Heart right ventricle (tissue), 16 donors: ENCODE measurements around the gene PRND. TPM values are rescaled to one million over a fixed set of nuclear protein-coding genes. Genes with fewer than 3 reads are reported as not detected.

ENCODE experiments used
- ATAC-seq, 8 donors: fragments of 200-7000 bp; cut with Tn5 transposase; one replicate each; pipeline ENCODE4 v1.9.1; 2020; ENCODE audit warnings: mild to moderate bottlenecking in 8 of 8, moderate library complexity in 8 of 8, moderate number of reproducible peaks in 1 of 8
- DNase-seq, 2 donors: peaks; one replicate each; pipeline ENCODE4 v3.0.0-alpha.2; 2020
- H3K27ac ChIP-seq, 10 donors: fragments of 200-600 bp; sonication (generic) in 2 of 10; one replicate each; pipeline versions ENCODE4 v1.5.0 to v1.8.0; 2020 to 2022; ENCODE audit warnings: mild to moderate bottlenecking in 3 of 10
- H3K27me3 ChIP-seq, 7 donors: fragments of 200-600 bp; one replicate each; pipeline ENCODE4 v1.8.0; 2021 to 2022; ENCODE audit warnings: mild to moderate bottlenecking in 2 of 7
- H3K36me3 ChIP-seq, 9 donors: fragments of 200-600 bp; sonication (generic) in 1 of 9; one replicate each; pipeline versions ENCODE4 v1.5.0 to v1.8.0; 2020 to 2022; ENCODE audit warnings: mild to moderate bottlenecking in 2 of 9
- H3K4me1 ChIP-seq, 9 donors: fragments of 200-600 bp; sonication (generic) in 1 of 9; one replicate each; pipeline versions ENCODE4 v1.5.0 to v1.8.0; 2020 to 2022; ENCODE audit warnings: mild to moderate bottlenecking in 4 of 9
- H3K4me3 ChIP-seq, 10 donors: fragments of 200-600 bp; sonication (generic) in 2 of 10; one replicate each; pipeline versions ENCODE4 v1.5.0 to v1.8.0; 2020 to 2022; ENCODE audit warnings: mild to moderate bottlenecking in 7 of 10, moderate library complexity in 2 of 10
- H3K9me3 ChIP-seq, 11 donors: fragments of 200-600 bp in 10 of 11; sonication (generic) in 2 of 11; one replicate each; pipeline versions ENCODE4 v1.5.0 to v1.8.0; 2013 to 2022; ENCODE audit warnings: mild to moderate bottlenecking in 2 of 11, control low read depth in 1 of 11, moderate library complexity in 1 of 11
- WGBS, 2 donors: extraction: QIAGEN DNeasy Blood & Tissue Kit; methylation state at CpG; one replicate each; pipeline ENCODE4 v1.1.7; 2013; ENCODE audit warnings: inconsistent platforms in 1 of 2; 5-methylcytosine and 5-hydroxymethylcytosine counted together
- intact Hi-C, 10 donors: fragments of 100-400 bp; cut with DNase I; formaldehyde crosslinking; loops; one replicate each; pipeline versions ENCODE4 v1.11.1 to v1.14.2; 2022
- polyA plus RNA-seq, 2 donors: library from polyadenylated mRNA; stranded (reverse); fragments of 200-250 nt; gene quantifications; one replicate each; pipeline ENCODE4 v1.2.3, GENCODE V29; 2013
- total RNA-seq, 10 donors: library from RNA; stranded (reverse); fragmentation: NEBNext Ultra II Directional in 3 of 10; extraction: Animal tissue kit (Norgen Biotek cat#: 25700) in 3 of 10; gene quantifications; one replicate each; pipeline versions ENCODE4 v1.2.1 to v1.2.4, GENCODE V29; 2021 to 2023
- TF ChIP-seq, protein P1 (sequence below), 9 donors: fragments of 200-600 bp; sonication (generic) in 2 of 9; IDR thresholded peaks; one replicate each; pipeline versions ENCODE4 v1.5.0 to v1.8.0; 2021 to 2022; ENCODE audit warnings: antibody characterized with exemption in 9 of 9, mild to moderate bottlenecking in 5 of 9, moderate library complexity in 1 of 9
- donor health status: Arrhythmogenic right ventricular cardiomyopathy.
- donor health status: ischemic (EF 13 %, LVEDD 7.1; RV severe dilation, severe dysfunction).
- donor health status: healthy with polysubstance abuse.
- donor health status: DM: no; HTN: yes; CAD: no.
- donor health status: DM: no; HTN: no; CAD: no.
- donor health status: ischemic (EF 25% LVEDD 6.9; RV normal size, moderate dysfunction).
- donor health status: ischemic (EF 25% LVEDD 5.7; RV mildly dilated, moderate dysfunction).
- donor health status: healthy.
- donor health status: DM: yes; HTN: yes; CAD: no.
- donor health status: Ischemic cardiomyopathy.
- donor health status: ischemic (EF 35%, LVEDD 5.7; RV mildly dilated, moderate dysfunction).
- donor health status: nonischemic (EF 11% LVEDD 7.7; RV severe dilation, severe dysfunction).
- donor health status: DM: yes; HTN: yes; CAD: no.
- donor health status: PGD.
- donor health status: ischemic (EF 29% LVEDD 5.4; RV normal size, mild dysfunction).
- donor health status: nonischemic (EF 23%, LVEDD 6.1; RV moderate dilation, normal function).

The PRND gene
- total and polyA plus RNA-seq, 12 donors: 0.06 to 0.17 (median 0.10) TPM; not detected in 8

DNA sequence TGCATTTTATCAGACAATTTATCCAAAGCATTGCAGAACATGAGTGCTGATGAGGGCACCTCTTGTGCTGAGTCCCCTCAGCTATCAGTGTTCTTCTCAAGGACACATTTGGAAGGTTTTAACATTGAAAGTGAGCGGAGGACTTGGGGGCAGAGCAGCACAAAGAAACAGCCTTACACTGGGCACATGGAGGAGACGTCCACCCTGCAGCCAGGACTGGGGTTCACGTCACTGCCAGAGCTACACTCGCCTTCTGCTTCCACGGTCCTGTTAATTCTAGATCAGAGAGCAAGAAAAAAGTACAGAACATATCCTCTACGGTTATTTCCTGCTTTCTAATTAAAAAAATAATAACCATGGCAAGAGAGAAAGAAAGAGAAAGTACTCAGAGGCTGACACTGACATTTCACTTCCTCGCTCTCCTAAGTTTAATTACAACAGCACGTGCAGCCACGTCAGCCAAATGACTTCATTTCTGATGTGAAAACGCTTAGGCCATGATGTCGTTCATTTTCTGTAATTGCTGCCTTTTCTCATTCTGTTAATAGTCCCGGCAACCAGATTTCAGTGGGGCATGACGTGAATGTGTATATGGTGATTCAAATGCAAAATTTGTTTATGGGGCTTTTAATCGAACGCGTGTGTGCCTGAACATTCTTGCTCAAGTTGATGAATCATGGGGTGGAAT, 5.1 kb downstream of the PRND start:
- Histone ChIP-seq H3K27ac (peak overlapping the region in 4 of 10 donors; percentile 17 to 82 (median 22)), H3K36me3 (no peaks in the 10 kb centered on the region), H3K4me3 (peak overlapping the region in 6 of 10 donors; percentile 15 to 37 (median 22)), H3K4me1 (peaks cover 0 to 24% (median 18%) of the 10 kb centered on the region in 9 donors), H3K9me3 (no peaks in the 10 kb centered on the region), H3K27me3 (no peaks in the 10 kb centered on the region)
- WGBS, 2 donors: 27 to 42% methylated on average over 16 of the region's 16 CpGs
- intact Hi-C loops: loop anchor here in 1 of 10 donors (10.0 kb wide), 1 partner anchor 622 kb away; no protein-coding TSS in a partner anchor
- TF ChIP-seq, protein P1, sequence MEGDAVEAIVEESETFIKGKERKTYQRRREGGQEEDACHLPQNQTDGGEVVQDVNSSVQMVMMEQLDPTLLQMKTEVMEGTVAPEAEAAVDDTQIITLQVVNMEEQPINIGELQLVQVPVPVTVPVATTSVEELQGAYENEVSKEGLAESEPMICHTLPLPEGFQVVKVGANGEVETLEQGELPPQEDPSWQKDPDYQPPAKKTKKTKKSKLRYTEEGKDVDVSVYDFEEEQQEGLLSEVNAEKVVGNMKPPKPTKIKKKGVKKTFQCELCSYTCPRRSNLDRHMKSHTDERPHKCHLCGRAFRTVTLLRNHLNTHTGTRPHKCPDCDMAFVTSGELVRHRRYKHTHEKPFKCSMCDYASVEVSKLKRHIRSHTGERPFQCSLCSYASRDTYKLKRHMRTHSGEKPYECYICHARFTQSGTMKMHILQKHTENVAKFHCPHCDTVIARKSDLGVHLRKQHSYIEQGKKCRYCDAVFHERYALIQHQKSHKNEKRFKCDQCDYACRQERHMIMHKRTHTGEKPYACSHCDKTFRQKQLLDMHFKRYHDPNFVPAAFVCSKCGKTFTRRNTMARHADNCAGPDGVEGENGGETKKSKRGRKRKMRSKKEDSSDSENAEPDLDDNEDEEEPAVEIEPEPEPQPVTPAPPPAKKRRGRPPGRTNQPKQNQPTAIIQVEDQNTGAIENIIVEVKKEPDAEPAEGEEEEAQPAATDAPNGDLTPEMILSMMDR (IDR thresholded peaks at IDR 0.05): no peak
- ATAC-seq (peak in 5 of 8 donors; percentile 21 to 52 (median 43)), DNase-seq (no peak)

DNA sequence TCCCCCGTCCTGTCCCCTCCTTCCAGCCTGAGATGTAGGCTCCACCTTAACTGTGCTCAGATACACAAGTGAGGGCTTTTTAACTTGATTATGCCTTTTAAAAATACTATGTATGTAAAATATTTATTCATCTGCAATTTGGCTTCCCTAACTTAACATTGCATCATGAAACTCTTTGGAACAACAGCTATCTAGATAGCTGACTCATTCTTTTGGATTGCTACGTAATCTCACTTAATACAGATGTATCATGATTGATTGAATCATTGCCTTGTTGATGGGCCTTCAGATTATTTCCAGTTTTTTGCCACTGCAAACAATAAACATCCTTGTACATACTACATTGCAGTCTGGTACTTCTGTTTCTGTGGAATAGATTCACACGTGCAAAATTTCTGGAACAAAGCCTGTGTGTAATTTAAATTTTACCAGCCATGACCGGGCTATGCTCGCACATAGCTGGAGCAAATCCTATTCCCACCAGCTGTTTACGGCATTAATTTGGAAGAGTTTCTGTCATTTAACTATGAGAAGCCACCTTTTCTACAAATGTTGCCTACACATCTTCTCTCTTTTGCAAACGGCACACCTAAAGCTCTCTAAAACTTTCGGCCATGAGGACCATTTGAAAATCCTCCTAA, 6.5 kb downstream of the PRND start:
- WGBS, 2 donors: 87 to 89% methylated on average over 8 of the region's 8 CpGs
- H3K36me3 ChIP-seq: no peaks in the 10 kb centered on the region
- H3K4me1 ChIP-seq: peaks cover 0 to 24% (median 18%) of the 10 kb centered on the region in 9 donors
- H3K9me3 ChIP-seq: no peaks in the 10 kb centered on the region
- peaks cover 0 to 7% (median 0%) of the 10 kb centered on the region in 7 donors for H3K27me3 ChIP-seq
- intact Hi-C loops: loop anchor here in 1 of 10 donors (10.0 kb wide), 1 partner anchor 623 kb away; no protein-coding TSS in a partner anchor
- TF ChIP-seq, protein P1 (IDR thresholded peaks at IDR 0.05): no peak
- no peak for DNase-seq
- no peak overlapping the region for H3K4me3 ChIP-seq
- no peak for ATAC-seq
- no peak overlapping the region for H3K27ac ChIP-seq

DNA sequence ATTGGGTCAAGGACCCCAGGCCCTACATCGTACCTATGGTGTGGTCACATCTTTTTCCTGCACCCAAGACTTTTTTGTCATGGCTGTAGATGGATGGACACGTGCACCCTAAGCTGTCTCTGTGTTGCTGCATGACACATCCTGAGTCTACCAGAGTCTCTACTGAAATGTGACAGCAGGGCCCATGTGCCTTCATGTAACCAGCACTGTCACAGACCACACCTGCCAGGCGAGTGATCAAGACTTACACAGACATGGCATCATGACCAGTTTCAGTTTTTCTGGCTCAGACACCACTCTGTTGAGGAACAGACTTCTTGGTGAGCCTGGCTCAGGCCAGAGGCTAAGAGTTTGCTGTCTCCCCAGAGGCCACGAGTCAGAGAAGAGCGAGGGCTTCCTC, 7.6 kb downstream of the PRND start:
- Histone ChIP-seq H3K4me3 (no peak overlapping the region), H3K9me3 (no peaks in the 10 kb centered on the region), H3K4me1 (peaks cover 0 to 24% (median 18%) of the 10 kb centered on the region in 9 donors), H3K27ac (no peak overlapping the region), H3K36me3 (no peaks in the 10 kb centered on the region), H3K27me3 (peaks cover 0 to 16% (median 0%) of the 10 kb centered on the region in 7 donors)
- intact Hi-C loops: loop anchor here in 1 of 10 donors (10.0 kb wide), 1 partner anchor 624 kb away; no protein-coding TSS in a partner anchor
- ATAC-seq (no peak), DNase-seq (no peak)
- 75 to 77% methylated on average over 5 of the region's 5 CpGs for WGBS, 2 donors
- TF ChIP-seq, protein P1 (IDR thresholded peaks at IDR 0.05): no peak

DNA sequence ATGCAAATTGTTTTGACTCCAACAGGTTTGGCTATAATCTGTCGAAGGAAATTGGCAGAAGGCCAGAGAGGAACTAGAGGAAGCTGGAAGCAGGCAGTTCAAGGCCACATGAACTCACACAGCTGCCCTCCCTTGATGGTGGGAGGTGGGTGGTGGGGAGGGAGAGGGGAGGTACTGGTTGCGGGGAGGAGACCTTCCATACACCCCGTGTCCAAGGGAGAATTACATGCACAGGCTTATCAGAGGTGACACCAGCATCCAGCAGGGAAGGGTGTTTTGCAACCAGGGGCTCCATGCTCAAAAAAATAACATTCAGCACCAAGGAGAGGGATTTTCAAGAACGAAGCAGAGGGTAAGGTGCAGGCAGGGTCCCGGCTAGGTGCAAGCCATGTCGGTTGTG, 9.1 kb downstream of the PRND start:
- TF ChIP-seq, protein P1 (IDR thresholded peaks at IDR 0.05): no peak
- 11 to 15% methylated on average over 6 of the region's 6 CpGs for WGBS, 2 donors
- peak in 1 of 2 donors; percentile 44 for DNase-seq
- H3K27me3 ChIP-seq: peaks cover 0 to 16% (median 0%) of the 10 kb centered on the region in 7 donors
- ATAC-seq: peak in 6 of 8 donors; percentile 23 to 73 (median 58)
- no peaks in the 10 kb centered on the region for H3K36me3 ChIP-seq
- H3K27ac ChIP-seq: no peak overlapping the region
- intact Hi-C loops: loop anchor here in 1 of 10 donors (10.0 kb wide), 1 partner anchor 496 kb away; no protein-coding TSS in a partner anchor
- H3K4me1 ChIP-seq: peaks cover 0 to 24% (median 18%) of the 10 kb centered on the region in 9 donors
- H3K9me3 ChIP-seq: no peaks in the 10 kb centered on the region
- H3K4me3 ChIP-seq: no peak overlapping the region
